GM18526 (cell line): Measurements from ENCODE around the gene PAPOLG.

ENCODE experiments used
- POLR2A ChIP-seq: IDR thresholded peaks from 3 replicates; pipeline ENCODE4 v1.6.1; 2011; ENCODE audit not compliant: insufficient read length; ENCODE audit errors: extremely low read depth

Gene PAPOLG

DNA sequence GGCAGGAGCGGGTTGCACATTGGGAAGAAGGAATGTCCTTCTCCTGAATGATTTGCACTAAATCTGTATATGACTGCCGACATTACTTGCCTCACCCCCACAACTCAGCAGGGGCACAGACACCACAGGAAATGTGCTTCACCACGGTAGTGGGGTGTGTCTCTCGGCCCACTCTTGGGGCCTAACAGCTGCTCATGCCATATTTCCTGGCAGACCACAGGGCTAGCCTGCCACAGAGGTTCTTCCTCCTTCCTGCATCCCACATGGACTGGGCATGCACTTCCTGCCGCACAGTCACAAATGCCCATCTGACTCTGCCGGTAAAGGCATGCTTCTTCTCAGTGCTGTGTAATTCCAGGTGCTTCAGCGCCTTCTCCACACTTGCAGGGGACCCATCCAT is 10.3 kb upstream of the PAPOLG start:
- no peak for TF ChIP-seq POLR2A

GRCh38 chr2:60746318-60746717 is 9.8 kb upstream of the PAPOLG start:
- TF ChIP-seq POLR2A, result no peak

DNA sequence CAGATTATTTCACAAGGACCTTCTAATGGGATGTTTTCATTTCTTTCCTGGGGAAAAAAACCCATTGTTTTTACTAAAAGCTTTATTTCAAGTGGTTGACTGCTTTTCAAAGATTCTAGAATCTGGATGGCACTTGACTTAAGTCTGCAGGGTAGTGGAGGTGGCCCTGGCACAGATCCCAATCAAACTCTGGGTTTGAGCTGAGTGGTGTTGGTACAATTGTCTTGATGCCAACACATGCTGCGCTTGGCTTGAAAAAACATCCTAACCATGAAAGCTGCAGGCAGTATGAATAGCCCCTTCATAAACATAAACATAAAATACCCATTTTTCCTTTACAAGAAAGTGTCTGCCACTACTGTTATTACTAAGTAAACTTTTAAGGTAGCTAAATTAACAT is 3.6 kb downstream of the PAPOLG start:
- TF ChIP-seq POLR2A, result no peak

DNA sequence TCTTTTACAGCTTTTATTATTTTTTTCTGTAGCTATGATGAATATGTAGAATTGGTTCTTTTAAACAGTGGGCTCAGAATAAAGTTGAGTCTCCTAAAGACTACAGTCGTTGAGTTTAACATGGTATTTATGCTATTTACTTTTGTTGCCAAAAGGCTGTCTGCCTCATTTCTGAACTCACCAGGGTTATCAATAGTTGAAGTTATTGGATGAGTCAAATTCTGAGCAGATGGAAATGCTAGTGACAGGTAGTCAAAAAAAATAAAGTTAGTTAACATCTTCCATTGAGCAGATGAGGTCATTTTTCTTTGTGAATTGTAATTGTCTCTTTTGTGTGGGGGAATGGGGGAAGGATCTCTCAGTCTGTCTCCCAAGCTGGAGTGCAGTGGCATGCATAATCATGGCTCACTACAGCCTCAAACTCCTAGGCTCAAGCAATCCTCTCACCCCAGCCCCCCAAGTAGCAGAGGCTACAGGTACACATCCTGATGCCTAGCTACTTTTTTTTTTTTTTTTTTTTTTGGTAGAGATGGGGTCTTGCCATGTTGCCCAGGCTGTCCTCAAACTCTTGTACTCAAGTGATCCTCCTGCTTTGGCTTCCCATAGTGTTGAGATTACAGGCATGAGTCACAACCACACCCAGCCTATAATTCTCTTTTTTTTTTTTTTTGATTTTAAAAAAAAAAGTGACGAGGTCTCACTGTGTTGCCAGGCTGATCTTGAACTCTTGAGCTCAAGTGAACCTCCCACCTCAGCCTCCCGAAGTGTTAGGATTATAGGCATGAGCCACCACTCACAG is 8.9 kb downstream of the PAPOLG start:
- TF ChIP-seq POLR2A, result no peak

DNA sequence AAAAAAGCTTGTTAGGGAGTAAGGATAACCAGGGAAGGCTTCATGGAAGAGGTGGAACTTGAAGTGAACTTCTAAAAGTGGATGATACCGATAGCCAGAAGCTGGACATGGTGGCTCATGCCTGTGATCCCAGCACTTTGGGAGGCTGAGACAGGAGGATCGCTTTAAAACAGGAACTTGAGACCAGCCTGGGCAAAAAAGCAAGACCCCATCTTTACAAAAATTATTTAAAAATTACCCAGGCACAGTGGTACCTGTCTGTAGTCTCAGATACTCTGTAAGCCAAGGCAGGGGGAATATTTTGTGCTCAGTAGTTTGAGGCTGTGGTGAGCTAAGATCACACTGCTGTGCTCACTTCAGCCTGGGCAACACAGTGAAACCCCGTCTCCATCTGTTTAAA is 10.2 kb downstream of the PAPOLG start:
- no peak for TF ChIP-seq POLR2A

DNA sequence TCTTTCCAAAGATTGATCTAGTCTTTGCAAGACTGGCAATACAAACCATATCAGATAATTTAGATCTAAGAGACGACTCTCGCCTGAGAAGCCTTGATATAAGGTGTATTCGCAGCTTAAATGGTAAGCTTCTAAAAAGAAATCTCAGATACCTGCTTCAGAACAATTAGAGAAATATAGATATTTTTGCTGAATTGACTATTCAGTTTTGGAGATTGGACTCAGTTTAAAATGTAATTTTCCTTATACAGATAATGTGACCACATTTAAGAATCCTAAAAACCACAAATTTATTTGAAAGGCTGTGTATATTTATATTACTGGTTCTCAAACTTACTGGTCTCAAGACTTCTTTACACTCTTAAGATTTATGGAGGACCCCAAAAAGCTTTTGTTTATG is 15.4 kb downstream of the PAPOLG start:
- no peak for TF ChIP-seq POLR2A

DNA sequence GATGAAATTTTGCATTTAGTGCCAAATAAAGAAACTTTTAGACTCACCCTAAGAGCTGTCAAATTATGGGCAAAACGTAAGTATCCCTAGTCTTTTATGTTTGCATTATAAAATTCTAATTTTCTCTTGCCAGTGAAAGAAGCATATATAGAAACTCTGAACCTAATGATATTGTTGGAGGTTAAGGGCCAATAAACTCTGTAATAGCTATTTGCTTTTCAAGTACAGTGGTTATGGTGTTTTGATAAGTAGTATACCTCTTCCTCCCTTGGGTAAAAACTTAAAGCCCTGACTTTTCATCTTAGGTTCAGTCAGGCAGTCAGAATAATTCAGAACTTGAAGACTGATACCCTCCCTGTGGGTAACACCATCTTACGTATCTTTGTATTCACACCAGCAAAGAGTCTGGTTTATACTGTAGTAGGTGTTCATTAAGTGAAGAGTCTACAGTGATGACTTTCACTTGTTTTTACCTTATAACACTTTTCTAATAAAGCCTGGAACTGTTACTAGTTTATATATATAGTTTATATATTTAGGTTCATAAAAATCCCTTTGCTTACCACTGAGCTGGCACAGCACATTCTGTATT is 19.1 kb downstream of the PAPOLG start:
- TF ChIP-seq POLR2A, result no peak

DNA sequence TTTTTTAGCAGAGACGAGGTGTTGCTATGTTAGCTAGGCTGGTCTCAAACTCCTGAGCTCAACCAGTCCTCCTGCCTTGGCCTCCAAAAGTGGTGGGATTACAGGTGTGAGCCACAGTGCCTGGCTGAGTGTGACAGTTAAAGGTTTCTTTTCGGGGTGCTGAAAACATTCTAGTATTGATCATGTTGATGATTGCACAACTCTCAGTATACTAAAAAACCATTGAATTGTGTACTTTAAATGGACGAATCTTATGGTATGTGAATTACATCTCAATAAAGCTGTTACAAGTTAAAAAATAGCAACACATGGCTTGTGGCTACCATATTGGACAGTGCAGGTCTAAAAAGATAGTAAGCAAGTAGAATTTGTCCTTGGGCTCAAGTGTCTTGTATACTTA is 22.3 kb downstream of the PAPOLG start:
- no peak for TF ChIP-seq POLR2A

DNA sequence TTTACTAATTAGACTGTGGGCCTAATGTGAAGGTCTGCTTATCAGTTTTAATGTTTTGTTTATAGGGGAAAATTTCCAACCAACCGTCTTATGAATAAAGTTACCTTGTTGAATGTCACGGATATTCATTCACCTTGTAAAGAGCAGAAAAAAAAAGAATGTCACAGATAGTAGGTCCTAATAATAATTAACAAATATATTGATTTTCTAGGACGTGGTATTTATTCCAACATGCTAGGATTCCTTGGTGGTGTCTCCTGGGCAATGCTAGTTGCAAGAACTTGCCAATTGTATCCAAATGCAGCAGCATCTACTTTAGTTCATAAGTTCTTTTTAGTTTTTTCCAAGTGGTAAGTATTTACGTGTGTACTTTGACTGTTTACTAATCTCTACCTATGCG is 23.4 kb downstream of the PAPOLG start:
- no peak for TF ChIP-seq POLR2A

GRCh38 chr2:60780721-60781120 is 24.7 kb downstream of the PAPOLG start:
- no peak for TF ChIP-seq POLR2A

GRCh38 chr2:60793169-60793568 is 37.1 kb downstream of the PAPOLG start:
- no peak for TF ChIP-seq POLR2A

GRCh38 chr2:60794271-60794863 is 38.3 kb downstream of the PAPOLG start:
- no peak for TF ChIP-seq POLR2A

DNA sequence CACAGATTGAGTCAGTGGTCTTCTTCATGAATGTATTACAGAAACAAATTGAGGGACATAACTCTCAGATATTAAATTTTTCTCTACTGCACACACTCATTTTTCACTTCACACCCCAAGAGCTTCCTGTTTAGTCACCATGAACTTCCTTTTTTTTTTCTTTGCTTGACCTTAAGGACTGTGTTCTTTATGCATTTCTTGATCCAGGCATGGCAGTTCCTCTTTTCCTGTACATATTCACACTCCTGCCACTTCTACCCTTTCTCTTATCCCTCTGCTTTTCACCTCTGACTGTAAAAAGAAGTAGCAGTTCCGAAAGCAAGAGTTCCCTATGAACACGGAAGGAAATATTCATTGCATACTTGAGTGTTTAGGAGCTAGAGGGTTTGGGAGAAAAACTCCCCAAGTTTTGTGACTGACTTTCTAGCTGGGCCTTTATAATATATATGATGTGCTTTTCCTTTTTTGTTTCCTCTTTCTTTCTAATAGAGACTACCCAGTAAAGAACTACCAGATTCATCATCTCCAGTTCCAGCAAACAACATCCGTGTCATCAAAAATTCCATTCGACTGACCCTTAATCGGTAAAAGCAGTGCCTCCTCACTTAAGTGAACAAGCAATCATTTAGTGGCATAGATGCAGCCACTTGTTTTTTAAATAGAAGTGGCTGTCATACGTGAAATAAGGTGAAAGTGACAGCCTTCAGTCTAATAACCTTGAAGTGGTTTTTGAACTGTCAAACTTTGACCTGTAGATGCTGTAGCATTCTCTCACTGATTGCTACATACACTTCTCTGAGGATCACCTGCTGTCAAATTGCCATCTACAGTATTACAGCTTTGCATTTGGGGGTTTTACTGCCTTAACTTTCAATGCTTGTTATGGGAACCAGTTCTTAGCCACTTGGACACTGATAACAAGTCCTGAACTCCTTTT is 40.8 kb downstream of the PAPOLG start:
- TF ChIP-seq POLR2A, result no peak

DNA sequence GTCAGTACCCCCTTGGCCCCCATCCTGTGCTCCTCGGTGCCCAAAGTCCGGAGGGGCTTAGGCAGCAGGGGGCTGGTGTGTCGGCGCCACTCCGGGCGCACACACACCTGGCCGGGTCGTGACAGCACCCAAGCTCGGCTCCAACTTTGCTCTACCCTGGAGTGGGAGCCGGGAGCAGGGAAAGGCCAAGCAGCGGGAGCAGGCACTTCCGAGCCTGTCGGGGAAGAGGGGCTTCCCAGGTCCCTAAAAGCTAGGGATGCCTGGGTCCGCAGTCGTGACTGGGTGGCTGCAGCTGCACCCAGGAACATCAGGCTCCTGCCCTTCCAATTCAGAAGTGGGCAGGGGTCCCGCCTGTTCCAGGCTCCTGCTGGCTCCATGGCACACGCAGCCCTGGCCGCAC is 48.4 kb downstream of the PAPOLG start:
- TF ChIP-seq POLR2A, result no peak

DNA sequence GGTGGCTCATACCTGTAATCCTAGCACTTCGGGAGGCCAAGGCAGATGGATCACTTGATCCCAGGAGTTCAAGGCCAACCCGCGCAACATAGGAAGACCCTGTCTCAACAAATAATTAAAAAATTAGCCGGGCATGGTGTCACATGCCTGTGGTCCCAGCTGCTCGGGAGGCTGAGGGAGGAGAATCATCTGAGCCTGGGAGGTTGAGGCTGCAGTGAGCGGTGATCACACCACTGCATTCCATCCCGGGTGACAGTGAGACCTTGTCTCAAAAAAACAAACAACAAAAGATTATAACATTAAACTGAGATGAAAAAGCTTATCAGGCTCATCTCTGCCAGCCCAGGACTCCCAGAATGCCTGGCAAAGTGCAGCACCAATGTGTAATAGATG is 50.5 kb downstream of the PAPOLG start:
- TF ChIP-seq POLR2A, result no peak
